Adipose tissue (tissue), 3 donors: ENCODE results near the gene SYNGR4. TPM values are rescaled to one million over a fixed set of nuclear protein-coding genes. Genes with fewer than 3 reads are reported as not detected.
A peak's percentile ranks its signal among the peaks of the same experiment; 100 is the strongest.
"Not testable (repeated sequence)": the region's sequence is repeated elsewhere in the genome, so short reads cannot be mapped to it uniquely, and the experiment has no call there.

Source experiments
- H3K27ac ChIP-seq: one replicate; pipeline ENCODE4 v1.5.1; 2013; ENCODE audit warnings: low read depth, low read length
- WGBS, 3 donors: extraction: QIAGEN DNeasy Blood & Tissue Kit; methylation state at CpG; one replicate each; pipeline ENCODE4 v1.1.7; 2013; 5-methylcytosine and 5-hydroxymethylcytosine counted together
- polyA plus RNA-seq, 3 donors: library from polyadenylated mRNA; stranded (reverse); fragments of 200-250 nt; gene quantifications; one replicate each; pipeline ENCODE4 v1.2.3, GENCODE V29; 2013
- donor health status: healthy with polysubstance abuse.
- donor health status: Bipolar disorder and iron deficiency.
- donor health status: healthy.

Gene SYNGR4
- polyA plus RNA-seq, result under 1 TPM in 1 of 3 donors, not detected in 2; 0.94 TPM

- H3K27ac ChIP-seq, result peak within 1 kb of the TSS; percentile 9
- WGBS, 3 donors, result 0 to 1% (median 1%) methylated on average over 58 to 59 of the region's 59 CpGs
These were observed at the start of gene SYNGR4, which contains the start of gene TMEM143 for GRCh38 chr19:48363810-48364597. TSS of gene SYNGR4 (plus strand) at chr19:48364367. CDS start at chr19:48365843, 1,476 bp downstream. TSS of gene TMEM143 (minus strand) at chr19:48363940. CDS start at chr19:48363920, 20 bp downstream.

- WGBS, 3 donors, result 75 to 78% (median 77%) methylated on average over 7 of the region's 7 CpGs
- no peak overlapping the region for H3K27ac ChIP-seq
These were observed 48.5 kb upstream of the SYNGR4 start for GRCh38 chr19:48315712-48316111.

DNA sequence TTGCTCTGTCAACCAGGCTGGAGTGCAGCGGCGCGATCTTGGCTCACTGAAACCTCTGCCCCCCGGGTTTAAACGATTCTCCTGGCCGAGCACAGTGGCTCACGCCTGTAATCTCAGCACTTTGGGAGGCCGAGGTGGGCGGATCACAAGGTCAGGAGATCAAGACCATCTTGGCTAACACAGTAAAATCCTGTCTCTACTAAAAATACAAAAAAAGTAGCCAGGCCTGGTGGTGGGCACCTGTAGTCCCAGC lies 46.5 kb upstream of the SYNGR4 start:
- H3K27ac ChIP-seq, result not testable (repeated sequence)
- WGBS, 3 donors, result 62 to 72% (median 71%) methylated on average over 9 of the region's 9 CpGs

GRCh38 chr19:48318286-48318987 lies 45.7 kb upstream of the SYNGR4 start:
- WGBS, 3 donors, result 90 to 94% (median 93%) methylated on average over 21 of the region's 21 CpGs
- no peak overlapping the region for H3K27ac ChIP-seq

GRCh38 chr19:48319647-48320541 lies 44.3 kb upstream of the SYNGR4 start:
- WGBS, 3 donors, result 32 to 37% (median 35%) methylated on average over 16 of the region's 16 CpGs
- no peak overlapping the region for H3K27ac ChIP-seq

DNA sequence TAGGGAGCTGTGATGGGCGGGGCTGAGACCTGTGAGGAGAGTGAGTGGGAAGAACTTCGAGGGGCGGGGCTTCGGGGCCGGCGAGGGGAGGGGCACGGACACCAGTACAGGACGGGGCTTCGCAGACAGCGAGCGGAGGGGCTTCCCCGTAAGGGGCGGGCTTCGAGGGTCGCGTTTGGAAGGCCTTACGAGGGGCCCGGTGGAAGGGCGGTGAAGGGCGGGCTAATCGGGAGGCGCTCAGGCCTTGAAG lies 42.9 kb upstream of the SYNGR4 start:
- H3K27ac ChIP-seq, result peak overlapping the region; percentile 51
- 0 to 1% (median 0%) methylated on average over 22 of the region's 22 CpGs for WGBS, 3 donors

DNA sequence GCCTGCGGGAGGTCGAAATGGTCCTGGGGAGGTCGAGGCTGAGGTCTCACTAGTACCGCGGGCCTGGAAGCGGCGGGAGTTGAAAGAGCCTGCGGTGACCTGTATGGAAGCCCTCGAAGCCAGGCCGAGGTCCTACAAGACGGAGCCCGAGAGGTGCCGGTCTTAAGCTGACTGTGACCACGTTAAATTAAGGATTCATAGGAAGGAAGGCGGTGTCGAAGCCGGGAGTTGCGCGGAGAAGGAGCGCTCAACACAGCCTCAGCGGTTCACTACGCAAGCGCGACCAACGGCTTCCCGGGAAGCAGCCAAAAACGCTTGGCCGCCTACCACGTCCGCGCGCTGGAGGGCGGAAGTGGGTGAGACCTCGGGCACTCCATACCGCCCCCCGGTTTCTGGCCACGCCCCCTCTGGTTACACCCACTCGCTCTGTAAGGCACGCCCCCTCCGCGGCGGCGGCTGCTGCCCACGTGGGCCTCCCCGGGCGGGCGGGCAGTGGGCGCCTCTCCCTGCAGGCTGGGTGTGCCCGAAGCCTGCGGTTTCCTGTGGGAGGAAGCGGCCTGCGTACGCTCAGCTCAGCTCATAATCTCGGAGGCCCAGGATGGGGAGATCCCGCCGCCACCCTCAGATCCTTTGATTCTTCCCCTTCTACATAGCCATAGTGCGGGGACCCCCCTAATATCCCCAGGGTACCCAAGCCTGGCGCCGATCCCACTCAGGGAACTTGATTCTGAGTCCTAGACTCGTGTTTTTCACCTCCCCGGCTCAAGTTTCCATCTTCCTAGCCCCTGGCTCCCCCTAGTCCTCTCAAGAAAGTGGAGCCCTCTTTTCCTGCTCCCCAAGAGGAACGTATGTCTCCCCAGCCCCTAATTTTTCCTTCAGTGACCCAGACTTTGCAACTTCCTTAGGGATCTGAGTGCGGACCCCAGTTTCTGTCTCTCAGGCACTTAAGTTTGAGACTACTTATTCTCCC lies 42.3 kb upstream of the SYNGR4 start:
- 1 to 3% (median 2%) methylated on average over 57 to 63 of the region's 63 CpGs for WGBS, 3 donors

GRCh38 chr19:48325265-48325910 lies 38.8 kb upstream of the SYNGR4 start, which contains the start of gene EMP3:
TSS of gene EMP3 (plus strand) at chr19:48325552. CDS start at chr19:48326845, 1,293 bp downstream.
- WGBS, 3 donors, result 4 to 9% (median 5%) methylated on average over 22 of the region's 22 CpGs
- H3K27ac ChIP-seq, result peak within 1 kb of the TSS; percentile 73

More for the DNA sequence above, 42.3 kb upstream of the SYNGR4 start:
- peak overlapping the region; percentile 51 for H3K27ac ChIP-seq

DNA sequence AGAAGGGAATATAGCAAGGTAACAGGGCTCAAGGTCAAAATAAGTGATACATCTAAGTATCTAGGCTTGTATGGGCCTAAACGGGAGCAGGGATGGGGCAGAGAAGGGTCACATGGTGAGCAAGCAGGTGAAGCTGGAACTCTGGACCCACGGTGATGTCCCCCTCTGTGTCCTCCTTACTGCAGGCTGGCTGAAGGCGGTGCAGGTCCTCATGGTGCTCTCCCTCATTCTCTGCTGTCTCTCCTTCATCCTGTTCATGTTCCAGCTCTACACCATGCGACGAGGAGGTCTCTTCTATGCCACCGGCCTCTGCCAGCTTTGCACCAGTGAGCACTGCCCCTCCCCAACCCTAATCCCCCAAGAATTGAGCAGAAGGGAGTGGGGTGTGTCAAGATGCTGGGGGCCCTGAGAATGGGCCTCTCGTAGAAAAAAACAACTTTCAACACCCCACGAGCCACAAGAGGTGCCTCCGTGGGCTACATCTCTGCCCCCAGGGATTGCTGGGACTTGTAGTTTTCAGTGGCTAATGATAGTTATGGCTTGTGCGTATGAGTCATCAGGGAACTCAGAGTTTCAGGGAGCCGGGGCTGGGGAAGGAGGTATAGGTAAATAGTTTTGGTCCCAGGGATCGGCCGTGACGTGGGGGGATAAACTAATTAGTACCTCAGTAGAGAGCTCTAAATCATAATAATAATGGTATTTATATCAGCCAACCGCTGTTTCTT lies 34.8 kb upstream of the SYNGR4 start:
- 66 to 75% (median 68%) methylated on average over 15 of the region's 15 CpGs for WGBS, 3 donors
- H3K27ac ChIP-seq, result no peak overlapping the region

DNA sequence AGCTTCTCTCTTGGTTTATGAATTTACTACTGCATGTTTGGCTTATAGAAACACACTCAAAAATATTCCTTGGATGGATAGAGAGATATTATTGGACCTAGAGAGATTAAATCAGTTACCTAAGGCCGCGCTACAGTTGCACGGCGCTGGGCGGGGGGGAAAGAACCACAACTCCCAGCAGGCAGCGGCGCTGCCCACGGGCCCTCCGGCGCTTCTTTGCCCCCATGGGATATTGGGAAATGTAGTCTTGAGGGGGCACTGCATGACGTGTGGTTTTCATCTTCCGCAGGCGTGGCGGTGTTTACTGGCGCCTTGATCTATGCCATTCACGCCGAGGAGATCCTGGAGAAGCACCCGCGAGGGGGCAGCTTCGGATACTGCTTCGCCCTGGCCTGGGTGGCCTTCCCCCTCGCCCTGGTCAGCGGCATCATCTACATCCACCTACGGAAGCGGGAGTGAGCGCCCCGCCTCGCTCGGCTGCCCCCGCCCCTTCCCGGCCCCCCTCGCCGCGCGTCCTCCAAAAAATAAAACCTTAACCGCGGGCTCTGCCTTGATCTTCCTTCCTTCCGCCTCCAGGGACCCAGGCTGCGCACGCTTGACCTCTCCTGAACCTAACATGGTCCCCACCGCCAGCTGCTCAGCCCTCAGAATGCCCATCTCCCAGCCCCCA lies 34.0 kb upstream of the SYNGR4 start:
- 10 to 36% (median 35%) methylated on average over 41 of the region's 41 CpGs for WGBS, 3 donors
- no peak overlapping the region for H3K27ac ChIP-seq

DNA sequence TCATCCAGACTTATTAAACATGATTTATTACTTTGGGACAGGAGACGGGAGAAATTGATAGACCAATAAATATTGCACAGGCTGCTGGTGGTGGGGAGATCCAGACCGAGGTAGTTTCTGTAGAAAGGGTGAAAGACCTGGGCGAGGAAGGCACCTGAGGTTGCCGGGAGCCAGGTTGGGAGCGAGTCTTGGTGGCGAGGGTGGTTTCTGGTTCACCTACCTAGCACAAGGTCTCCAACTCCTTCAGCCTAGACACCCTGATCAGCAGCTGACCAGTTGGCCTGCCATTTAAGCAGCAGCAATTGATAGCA lies 31.9 kb upstream of the SYNGR4 start:
- no peak overlapping the region for H3K27ac ChIP-seq
- WGBS, 3 donors, result 17 to 51% (median 43%) methylated on average over 6 of the region's 6 CpGs

- WGBS, 3 donors, result 1% methylated on average over 25 of the region's 25 CpGs
- no peak overlapping the region for H3K27ac ChIP-seq
These were observed 31.3 kb upstream of the SYNGR4 start for GRCh38 chr19:48332662-48333466.

DNA sequence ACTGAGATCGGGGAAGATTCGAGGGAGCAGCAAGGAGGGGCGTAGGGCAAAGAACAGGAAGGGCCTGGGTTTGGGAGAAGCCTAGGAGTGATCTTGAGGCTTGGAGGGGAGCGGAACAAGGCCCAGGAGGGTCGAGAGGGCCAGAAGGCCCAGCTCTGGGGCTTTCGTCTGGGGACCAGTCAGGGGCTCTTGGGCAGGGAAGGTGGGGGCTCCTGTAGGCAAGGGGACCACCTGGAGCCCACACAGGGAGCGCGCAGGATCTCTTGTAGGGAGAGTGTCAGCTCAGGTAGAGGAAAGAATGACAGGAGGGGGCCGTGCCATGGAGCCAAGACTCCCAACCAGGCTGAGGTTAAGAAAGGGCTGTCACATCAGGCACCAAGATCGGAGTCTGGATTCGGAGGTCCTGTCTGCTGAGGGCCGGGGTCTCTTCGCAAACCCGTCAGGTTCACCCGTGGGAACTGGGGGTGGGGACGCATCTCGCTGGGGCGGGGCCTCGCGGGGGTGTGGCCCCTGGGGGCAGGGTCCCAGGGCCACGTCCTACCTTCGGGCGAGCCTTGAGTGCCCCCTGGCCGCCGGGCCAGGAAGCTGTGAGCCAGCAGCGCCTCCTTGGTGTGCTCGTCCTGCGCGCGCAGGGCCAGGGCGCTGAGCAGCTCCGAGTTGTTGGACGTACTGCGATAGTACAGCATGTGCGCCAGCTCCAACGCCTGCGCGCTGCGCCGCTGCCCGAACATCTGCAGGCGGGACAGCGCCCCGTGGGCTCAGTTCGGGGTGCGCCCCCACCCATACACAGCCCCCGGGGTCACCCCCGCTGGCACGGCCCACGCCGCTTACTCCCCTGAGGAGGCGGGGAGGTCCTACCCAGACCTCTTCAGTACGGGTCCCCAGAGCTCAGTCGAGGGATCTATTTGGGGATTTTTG lies 30.4 kb upstream of the SYNGR4 start:
- H3K27ac ChIP-seq, result peak overlapping the region; percentile 58
- 3 to 7% (median 4%) methylated on average over 50 to 54 of the region's 54 CpGs for WGBS, 3 donors

GRCh38 chr19:48338253-48338755 lies 25.9 kb upstream of the SYNGR4 start:
- WGBS, 3 donors, result 94 to 95% (median 95%) methylated on average over 14 of the region's 14 CpGs
- no peak overlapping the region for H3K27ac ChIP-seq
